ENCODE measurements around the gene PRXL2A.

PRXL2A gene

DNA sequence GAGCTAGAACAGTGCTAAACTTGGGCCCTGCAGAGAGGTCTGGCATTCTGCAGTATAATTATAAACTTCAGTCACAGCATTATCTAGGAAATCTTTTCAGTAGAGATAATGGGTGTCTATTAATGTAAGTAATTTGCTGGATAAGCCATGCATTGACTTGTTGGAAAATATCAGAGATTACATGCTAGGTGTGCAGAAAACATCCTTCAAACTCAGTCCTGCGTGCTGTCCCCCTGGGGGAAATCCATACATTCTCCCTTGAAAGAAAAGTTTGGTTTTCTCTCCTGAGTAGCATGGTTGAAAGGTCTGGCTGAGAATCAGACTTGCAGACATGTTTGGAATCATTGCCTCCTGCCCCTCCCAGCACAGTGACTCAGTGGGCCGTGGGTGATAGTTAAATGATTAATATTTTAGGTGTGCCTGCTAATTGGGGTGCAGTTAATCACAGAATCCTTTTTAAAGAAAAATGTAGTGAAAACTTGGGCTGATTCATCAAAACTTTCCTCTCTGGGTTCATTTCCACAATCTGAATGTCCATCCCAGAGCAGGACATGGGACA, 13.9 kb upstream of the PRXL2A start:
- H3K36me3 ChIP-seq = no peaks in the 10 kb centered on the region
- no peaks in the 10 kb centered on the region for H3K4me1 ChIP-seq (ENCODE audit: control insufficient read depth in 1 of 2, insufficient read depth in 1 of 2, low read depth in 1 of 2, low read length in 1 of 2)
- no peak for TF ChIP-seq CTCF (IDR thresholded peaks at IDR 0.05)
- H3K9me3 ChIP-seq = no peaks in the 10 kb centered on the region
- peaks cover 15% of the 10 kb centered on the region for H3K27me3 ChIP-seq
- H3K4me3 ChIP-seq (ENCODE audit: low read depth in 1 of 2, low read length in 1 of 2) = no peak overlapping the region
- no peak overlapping the region for H3K27ac ChIP-seq

- TF ChIP-seq CTCF (IDR thresholded peaks at IDR 0.05) = no peak
- no peaks in the 10 kb centered on the region for H3K4me1 ChIP-seq (ENCODE audit: control insufficient read depth in 1 of 2, insufficient read depth in 1 of 2, low read depth in 1 of 2, low read length in 1 of 2)
- H3K4me3 ChIP-seq (ENCODE audit: low read depth in 1 of 2, low read length in 1 of 2) = no peak overlapping the region
- no peaks in the 10 kb centered on the region for H3K9me3 ChIP-seq
- H3K36me3 ChIP-seq = no peaks in the 10 kb centered on the region
- no peak overlapping the region for H3K27ac ChIP-seq
- peaks cover 10% of the 10 kb centered on the region for H3K27me3 ChIP-seq
These were observed 11.3 kb upstream of the PRXL2A start for GRCh38 chr10:80397014-80397413.

GRCh38 chr10:80400136-80400804, 8.1 kb upstream of the PRXL2A start:
- Histone ChIP-seq H3K9me3 (no peaks in the 10 kb centered on the region), H3K36me3 (no peaks in the 10 kb centered on the region)

DNA sequence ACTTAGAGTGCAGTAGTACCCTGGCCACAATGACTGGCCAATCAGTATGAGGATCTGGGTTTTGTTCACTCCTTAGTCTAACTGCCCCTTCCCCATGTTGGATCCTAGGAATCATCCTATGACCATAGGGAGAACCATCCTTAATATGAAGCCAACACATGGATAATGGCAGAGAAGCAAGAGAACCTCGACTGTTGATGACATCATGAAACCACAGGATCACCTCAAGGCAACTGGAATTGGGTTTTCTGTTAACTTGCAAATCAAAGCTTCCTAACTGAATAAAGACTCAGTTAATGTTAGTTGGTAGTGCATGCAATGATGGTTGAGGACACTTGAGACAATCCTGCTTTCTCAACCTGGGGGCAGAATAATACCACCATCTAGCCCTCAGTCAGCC, 3.3 kb upstream of the PRXL2A start:
- H3K27me3 ChIP-seq = peaks cover 53% of the 10 kb centered on the region
- H3K4me1 ChIP-seq (ENCODE audit: control insufficient read depth in 1 of 2, insufficient read depth in 1 of 2, low read depth in 1 of 2, low read length in 1 of 2) = peaks cover 13 to 14% of the 10 kb centered on the region in 2 experiments
- H3K36me3 ChIP-seq = no peaks in the 10 kb centered on the region
- no peak overlapping the region for H3K27ac ChIP-seq
- no peaks in the 10 kb centered on the region for H3K9me3 ChIP-seq
- TF ChIP-seq CTCF (IDR thresholded peaks at IDR 0.05) = no peak
- H3K4me3 ChIP-seq (ENCODE audit: low read depth in 1 of 2, low read length in 1 of 2) = no peak overlapping the region

More at GRCh38 chr10:80400136-80400804, 8.1 kb upstream of the PRXL2A start:
- no peak overlapping the region for H3K4me3 ChIP-seq (ENCODE audit: low read depth in 1 of 2, low read length in 1 of 2)
- peaks cover 17% of the 10 kb centered on the region for H3K27me3 ChIP-seq
- H3K4me1 ChIP-seq (ENCODE audit: control insufficient read depth in 1 of 2, insufficient read depth in 1 of 2, low read depth in 1 of 2, low read length in 1 of 2) = no peaks in the 10 kb centered on the region
- no peak for TF ChIP-seq CTCF (IDR thresholded peaks at IDR 0.05)
- no peak overlapping the region for H3K27ac ChIP-seq

GRCh38 chr10:80405626-80406025, 2.7 kb upstream of the PRXL2A start:
- TF ChIP-seq CTCF (IDR thresholded peaks at IDR 0.05) = no peak
- Histone ChIP-seq H3K4me3 (ENCODE audit: low read depth in 1 of 2, low read length in 1 of 2) (no peak overlapping the region), H3K27me3 (peaks cover 58% of the 10 kb centered on the region), H3K4me1 (ENCODE audit: control insufficient read depth in 1 of 2, insufficient read depth in 1 of 2, low read depth in 1 of 2, low read length in 1 of 2) (peaks cover 13 to 14% of the 10 kb centered on the region in 2 experiments), H3K36me3 (no peaks in the 10 kb centered on the region), H3K9me3 (no peaks in the 10 kb centered on the region), H3K27ac (no peak overlapping the region)
